ENCODE measurements around the gene CRLF1. TPM values are rescaled to one million over a fixed set of nuclear protein-coding genes. Genes with fewer than 3 reads are reported as not detected.
A peak's percentile ranks its signal among the peaks of the same experiment; 100 is the strongest.

Gene CRLF1
- total and polyA plus RNA-seq, 5 donors from 2014 or later: 0.31 to 1.1 TPM; not detected in 3

GRCh38 chr19:18617562-18617961 lies 11.0 kb upstream of the CRLF1 start:
- no peaks in the 10 kb centered on the region for H3K36me3 Mint-ChIP-seq
- no peak overlapping the region for H3K27ac Mint-ChIP-seq
- Histone ChIP-seq H3K36me3 (ENCODE audit: control insufficient read depth, insufficient read depth, low read length) (no peaks in the 10 kb centered on the region), H3K27ac (ENCODE audit: insufficient read depth, low read length, poor library complexity, severe bottlenecking) (no peak overlapping the region), H3K4me1 (ENCODE audit: control insufficient read depth, insufficient read depth, low read length, poor library complexity, severe bottlenecking) (peaks cover 13% of the 10 kb centered on the region), H3K27me3 (ENCODE audit: control insufficient read depth, insufficient read depth, low read length) (peaks cover 6% of the 10 kb centered on the region), H3K4me3 (ENCODE audit: low read depth, low read length) (no peak overlapping the region), H3K9me3 (ENCODE audit: control insufficient read depth in 2 of 2, low read length in 2 of 2) (no peaks in the 10 kb centered on the region)
- ATAC-seq (ENCODE audit: low read depth in 2 of 2) (no peak), DNase-seq (no peak)
- H3K4me1 Mint-ChIP-seq: peaks cover 0 to 11% (median 0%) of the 10 kb centered on the region in 4 donors
- H3K27me3 Mint-ChIP-seq: peaks cover 53% of the 10 kb centered on the region
- H3K9me3 Mint-ChIP-seq: peaks cover 0 to 1% (median 0%) of the 10 kb centered on the region in 7 donors
- no peak overlapping the region for H3K4me3 Mint-ChIP-seq

DNA sequence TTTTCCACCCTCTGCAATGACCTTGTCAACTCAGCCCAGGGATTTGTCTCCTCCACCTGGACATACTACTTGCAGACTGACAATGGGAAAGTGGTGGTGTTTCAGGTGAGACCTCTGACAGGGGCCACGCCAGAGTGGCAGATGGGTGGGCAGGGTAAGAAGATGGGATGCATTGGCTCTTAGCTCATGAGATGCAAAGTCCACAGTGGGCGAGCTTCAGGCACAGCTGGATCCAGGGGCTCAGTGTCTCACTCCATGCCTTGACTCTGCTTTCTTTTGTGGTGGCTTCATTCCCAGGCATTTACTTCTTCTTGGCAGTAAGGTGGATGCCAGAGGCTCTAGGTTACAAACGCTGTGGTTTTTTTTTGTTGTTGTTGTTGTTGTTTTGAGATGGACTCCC lies 9.4 kb upstream of the CRLF1 start:
- H3K4me3 Mint-ChIP-seq: no peak overlapping the region
- H3K4me1 Mint-ChIP-seq: peaks cover 0 to 22% (median 4%) of the 10 kb centered on the region in 4 donors
- Histone ChIP-seq H3K27me3 (ENCODE audit: control insufficient read depth, insufficient read depth, low read length) (peaks cover 10% of the 10 kb centered on the region), H3K4me3 (ENCODE audit: low read depth, low read length) (no peak overlapping the region), H3K9me3 (ENCODE audit: control insufficient read depth in 2 of 2, low read length in 2 of 2) (no peaks in the 10 kb centered on the region), H3K4me1 (ENCODE audit: control insufficient read depth, insufficient read depth, low read length, poor library complexity, severe bottlenecking) (peaks cover 27% of the 10 kb centered on the region), H3K36me3 (ENCODE audit: control insufficient read depth, insufficient read depth, low read length) (no peaks in the 10 kb centered on the region), H3K27ac (ENCODE audit: insufficient read depth, low read length, poor library complexity, severe bottlenecking) (no peak overlapping the region)
- no peak for DNase-seq
- H3K27me3 Mint-ChIP-seq: peaks cover 62% of the 10 kb centered on the region
- no peak for ATAC-seq (ENCODE audit: low read depth in 2 of 2)
- peaks cover 0 to 1% (median 0%) of the 10 kb centered on the region in 7 donors for H3K9me3 Mint-ChIP-seq
- H3K27ac Mint-ChIP-seq: no peak overlapping the region
- no peaks in the 10 kb centered on the region for H3K36me3 Mint-ChIP-seq

DNA sequence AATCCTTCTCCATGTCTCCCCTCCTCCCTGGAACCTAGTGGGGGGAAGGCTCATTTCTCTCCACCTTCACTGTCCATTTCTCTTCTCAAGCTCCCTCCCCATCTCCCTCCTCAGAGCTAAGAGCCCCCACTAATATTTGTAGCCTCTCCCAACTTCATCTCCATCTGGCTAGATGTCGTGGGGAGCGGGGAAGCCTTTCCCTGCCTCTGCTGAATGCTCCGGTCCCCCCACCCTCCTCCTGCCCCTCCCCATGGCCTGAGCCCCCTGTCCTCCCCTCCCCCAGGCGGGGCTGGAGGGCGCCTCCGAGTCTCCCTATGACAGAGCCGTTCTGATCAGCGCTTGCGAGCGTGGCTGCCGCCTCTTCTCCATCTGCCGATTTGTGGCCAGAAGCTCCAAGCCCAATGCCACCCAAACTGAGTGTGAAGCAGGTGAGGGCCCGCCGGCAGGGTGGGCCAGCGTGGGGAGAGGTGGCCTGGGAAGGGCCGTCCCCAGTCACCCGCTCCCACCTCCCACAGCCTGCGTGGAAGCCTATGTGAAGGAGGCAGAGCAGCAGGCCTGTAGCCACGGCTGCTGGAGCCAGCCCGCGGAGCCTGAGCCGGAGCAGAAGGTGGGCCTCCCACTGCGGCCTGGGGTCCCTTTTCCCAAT lies 7.1 kb upstream of the CRLF1 start:
- H3K36me3 ChIP-seq (ENCODE audit: control insufficient read depth, insufficient read depth, low read length): no peaks in the 10 kb centered on the region
- Mint-ChIP-seq H3K27me3 (peaks cover 78% of the 10 kb centered on the region), H3K4me1 (peaks cover 0 to 24% (median 4%) of the 10 kb centered on the region in 4 donors), H3K36me3 (peaks cover 3% of the 10 kb centered on the region), H3K9me3 (peaks cover 0 to 1% (median 0%) of the 10 kb centered on the region in 7 donors), H3K27ac (no peak overlapping the region), H3K4me3 (peak overlapping the region; percentile 67 to 88 (median 74))
- peaks cover 33% of the 10 kb centered on the region for H3K4me1 ChIP-seq (ENCODE audit: control insufficient read depth, insufficient read depth, low read length, poor library complexity, severe bottlenecking)
- peaks cover 22% of the 10 kb centered on the region for H3K27me3 ChIP-seq (ENCODE audit: control insufficient read depth, insufficient read depth, low read length)
- H3K27ac ChIP-seq (ENCODE audit: insufficient read depth, low read length, poor library complexity, severe bottlenecking): no peak overlapping the region
- ATAC-seq (ENCODE audit: low read depth in 2 of 2) (no peak), DNase-seq (no peak)
- no peaks in the 10 kb centered on the region for H3K9me3 ChIP-seq (ENCODE audit: control insufficient read depth in 2 of 2, low read length in 2 of 2)
- no peak overlapping the region for H3K4me3 ChIP-seq (ENCODE audit: low read depth, low read length)

- Histone ChIP-seq H3K36me3 (ENCODE audit: control insufficient read depth, insufficient read depth, low read length) (no peaks in the 10 kb centered on the region), H3K4me1 (ENCODE audit: control insufficient read depth, insufficient read depth, low read length, poor library complexity, severe bottlenecking) (peaks cover 33% of the 10 kb centered on the region), H3K27ac (ENCODE audit: insufficient read depth, low read length, poor library complexity, severe bottlenecking) (no peak within 1 kb of the TSS), H3K4me3 (ENCODE audit: low read depth, low read length) (peak within 1 kb of the TSS; percentile 26), H3K27me3 (ENCODE audit: control insufficient read depth, insufficient read depth, low read length) (peaks cover 24% of the 10 kb centered on the region), H3K9me3 (ENCODE audit: control insufficient read depth in 2 of 2, low read length in 2 of 2) (no peaks in the 10 kb centered on the region)
- ATAC-seq (ENCODE audit: low read depth in 2 of 2) (peak in 1 of 2 donors; percentile 40), DNase-seq (peak in 2 of 3 donors; percentile 42 to 53)
- peak within 1 kb of the TSS; percentile 68 to 84 (median 79) for H3K4me3 Mint-ChIP-seq
- peaks cover 0 to 2% (median 0%) of the 10 kb centered on the region in 7 donors for H3K9me3 Mint-ChIP-seq
- H3K27ac Mint-ChIP-seq: no peak within 1 kb of the TSS
- peaks cover 81% of the 10 kb centered on the region for H3K27me3 Mint-ChIP-seq
- peaks cover 0 to 24% (median 4%) of the 10 kb centered on the region in 4 donors for H3K4me1 Mint-ChIP-seq
- peaks cover 3% of the 10 kb centered on the region for H3K36me3 Mint-ChIP-seq
Measured at GRCh38 chr19:18612772-18613588, 6.4 kb upstream of the CRLF1 start, which contains the start of gene TMEM59L. Gene TMEM59L, plus strand, starts transcription at chr19:18612870. Its CDS starts 89 bp downstream, at chr19:18612959.

- Mint-ChIP-seq H3K4me1 (peaks cover 0 to 26% (median 4%) of the 10 kb centered on the region in 4 donors), H3K27me3 (peaks cover 82% of the 10 kb centered on the region), H3K27ac (no peak overlapping the region), H3K9me3 (peaks cover 0 to 2% (median 0%) of the 10 kb centered on the region in 7 donors), H3K4me3 (peak overlapping the region; percentile 38 to 82 (median 65)), H3K36me3 (peaks cover 3% of the 10 kb centered on the region)
- H3K36me3 ChIP-seq (ENCODE audit: control insufficient read depth, insufficient read depth, low read length): no peaks in the 10 kb centered on the region
- peaks cover 37% of the 10 kb centered on the region for H3K4me1 ChIP-seq (ENCODE audit: control insufficient read depth, insufficient read depth, low read length, poor library complexity, severe bottlenecking)
- H3K27me3 ChIP-seq (ENCODE audit: control insufficient read depth, insufficient read depth, low read length): peaks cover 24% of the 10 kb centered on the region
- ATAC-seq (ENCODE audit: low read depth in 2 of 2) (no peak), DNase-seq (no peak)
- no peaks in the 10 kb centered on the region for H3K9me3 ChIP-seq (ENCODE audit: control insufficient read depth in 2 of 2, low read length in 2 of 2)
- H3K4me3 ChIP-seq (ENCODE audit: low read depth, low read length): peak overlapping the region; percentile 26
- H3K27ac ChIP-seq (ENCODE audit: insufficient read depth, low read length, poor library complexity, severe bottlenecking): no peak overlapping the region
Measured at GRCh38 chr19:18612051-18612771, 5.6 kb upstream of the CRLF1 start.

DNA sequence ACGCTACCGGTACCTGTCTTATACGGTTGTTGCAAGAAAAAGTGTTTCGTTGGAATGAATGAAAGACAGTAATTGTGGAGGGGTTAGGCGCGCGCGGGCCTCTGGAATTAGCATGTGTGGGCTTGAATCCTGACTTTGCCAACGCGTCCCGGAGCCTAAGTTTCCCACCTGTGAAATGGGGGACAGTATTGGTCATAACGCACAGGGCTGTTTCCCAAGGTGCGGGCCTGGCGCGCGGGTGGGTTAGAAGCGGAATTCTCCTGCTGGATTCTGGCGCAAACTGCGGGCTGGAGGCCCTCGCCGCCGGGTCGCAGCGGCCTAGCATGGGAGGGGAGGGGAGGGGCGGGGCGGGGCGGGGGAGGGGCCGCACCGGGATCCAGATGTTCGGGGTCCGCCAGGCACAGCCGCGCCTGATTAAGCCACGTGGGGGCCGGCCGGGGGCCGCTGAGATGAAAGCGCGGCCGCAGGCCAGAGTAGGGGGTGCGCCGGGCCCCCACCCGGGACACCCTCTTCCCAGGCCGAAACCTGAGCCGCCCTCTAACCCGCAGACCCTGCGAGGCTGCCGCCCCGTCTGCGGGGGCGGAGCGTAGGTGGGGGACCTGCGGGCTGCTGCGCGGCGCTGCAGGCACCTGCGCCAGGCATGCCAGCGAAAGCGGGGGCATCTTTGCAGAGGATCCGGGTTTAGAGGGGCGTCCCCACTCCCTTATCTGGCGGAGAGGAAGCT lies 4.9 kb upstream of the CRLF1 start:
- peaks cover 77% of the 10 kb centered on the region for H3K27me3 Mint-ChIP-seq
- H3K27ac ChIP-seq (ENCODE audit: insufficient read depth, low read length, poor library complexity, severe bottlenecking): no peak overlapping the region
- peak overlapping the region; percentile 43 to 82 (median 54) for H3K4me3 Mint-ChIP-seq
- no peaks in the 10 kb centered on the region for H3K9me3 ChIP-seq (ENCODE audit: control insufficient read depth in 2 of 2, low read length in 2 of 2)
- no peak overlapping the region for H3K4me3 ChIP-seq (ENCODE audit: low read depth, low read length)
- peaks cover 39% of the 10 kb centered on the region for H3K4me1 ChIP-seq (ENCODE audit: control insufficient read depth, insufficient read depth, low read length, poor library complexity, severe bottlenecking)
- DNase-seq (no peak), ATAC-seq (ENCODE audit: low read depth in 2 of 2) (no peak)
- H3K9me3 Mint-ChIP-seq: peaks cover 0 to 2% (median 0%) of the 10 kb centered on the region in 7 donors
- H3K4me1 Mint-ChIP-seq: peaks cover 0 to 26% (median 4%) of the 10 kb centered on the region in 4 donors
- H3K27me3 ChIP-seq (ENCODE audit: control insufficient read depth, insufficient read depth, low read length): peaks cover 24% of the 10 kb centered on the region
- no peaks in the 10 kb centered on the region for H3K36me3 ChIP-seq (ENCODE audit: control insufficient read depth, insufficient read depth, low read length)
- H3K27ac Mint-ChIP-seq: peak overlapping the region in 1 of 3 donors; percentile 62
- H3K36me3 Mint-ChIP-seq: peaks cover 3% of the 10 kb centered on the region
